GM23338 (cell line): ENCODE measurements around the gene TMTC4.

Experiments used
- JUNB ChIP-seq: IDR thresholded peaks from one replicate; pipeline ENCODE4 v1.6.1; 2016; ENCODE audit warnings: antibody characterized with exemption; ENCODE audit not compliant: unreplicated experiment
- ZNF331 ChIP-seq: fragments of 250-450 bp; sonication (Bioruptor Pico); IDR thresholded peaks from 2 replicates; pipeline ENCODE4 v1.5.0; 2020; ENCODE audit warnings: low read depth, mild to moderate bottlenecking, moderate library complexity
- TF ChIP-seq, protein P1 (sequence below), 2 experiments: fragments of 200-600 bp in 1 of 2; sonication (generic) in 1 of 2; conservative IDR thresholded peaks; 2 replicates each; pipeline versions ENCODE4 v1.5.1 to v1.6.1; 2016 to 2017; ENCODE audit warnings: antibody characterized with exemption in 2 of 2, low read depth in 2 of 2, mild to moderate bottlenecking in 2 of 2, moderate library complexity in 1 of 2
- TF ChIP-seq, protein P2 (sequence below): IDR thresholded peaks from one replicate; pipeline ENCODE4 v1.6.1; 2018; ENCODE audit warnings: antibody characterized with exemption; ENCODE audit not compliant: unreplicated experiment

DNA sequence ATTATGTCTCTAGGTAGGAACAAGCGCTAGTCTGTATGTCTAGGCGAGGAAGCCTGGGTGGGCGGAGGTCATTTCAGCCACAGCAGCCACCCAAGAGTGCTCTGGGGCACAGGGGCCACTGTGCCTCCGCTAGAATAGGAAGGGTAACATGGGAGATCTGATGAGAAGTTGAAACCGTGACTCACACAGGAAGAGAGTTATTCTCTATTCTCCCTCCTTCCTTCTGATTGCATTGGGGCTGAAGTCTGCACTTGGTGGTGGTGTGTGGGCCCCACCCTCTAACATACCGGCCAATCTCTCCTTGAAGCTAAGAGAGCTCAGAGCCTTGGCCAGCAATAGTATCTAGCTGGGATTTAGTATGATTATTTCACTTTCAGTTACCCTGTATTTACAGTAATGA is 65.7 kb downstream of the TMTC4 start:
- TF ChIP-seq JUNB (no peak), ZNF331 (CRISPR knock-in tag) (no peak)
- TF ChIP-seq, protein P1, sequence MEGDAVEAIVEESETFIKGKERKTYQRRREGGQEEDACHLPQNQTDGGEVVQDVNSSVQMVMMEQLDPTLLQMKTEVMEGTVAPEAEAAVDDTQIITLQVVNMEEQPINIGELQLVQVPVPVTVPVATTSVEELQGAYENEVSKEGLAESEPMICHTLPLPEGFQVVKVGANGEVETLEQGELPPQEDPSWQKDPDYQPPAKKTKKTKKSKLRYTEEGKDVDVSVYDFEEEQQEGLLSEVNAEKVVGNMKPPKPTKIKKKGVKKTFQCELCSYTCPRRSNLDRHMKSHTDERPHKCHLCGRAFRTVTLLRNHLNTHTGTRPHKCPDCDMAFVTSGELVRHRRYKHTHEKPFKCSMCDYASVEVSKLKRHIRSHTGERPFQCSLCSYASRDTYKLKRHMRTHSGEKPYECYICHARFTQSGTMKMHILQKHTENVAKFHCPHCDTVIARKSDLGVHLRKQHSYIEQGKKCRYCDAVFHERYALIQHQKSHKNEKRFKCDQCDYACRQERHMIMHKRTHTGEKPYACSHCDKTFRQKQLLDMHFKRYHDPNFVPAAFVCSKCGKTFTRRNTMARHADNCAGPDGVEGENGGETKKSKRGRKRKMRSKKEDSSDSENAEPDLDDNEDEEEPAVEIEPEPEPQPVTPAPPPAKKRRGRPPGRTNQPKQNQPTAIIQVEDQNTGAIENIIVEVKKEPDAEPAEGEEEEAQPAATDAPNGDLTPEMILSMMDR (conservative IDR thresholded peaks at IDR 0.05; ENCODE audit: low read depth in 2 of 2) = no peak
- TF ChIP-seq, protein P2, sequence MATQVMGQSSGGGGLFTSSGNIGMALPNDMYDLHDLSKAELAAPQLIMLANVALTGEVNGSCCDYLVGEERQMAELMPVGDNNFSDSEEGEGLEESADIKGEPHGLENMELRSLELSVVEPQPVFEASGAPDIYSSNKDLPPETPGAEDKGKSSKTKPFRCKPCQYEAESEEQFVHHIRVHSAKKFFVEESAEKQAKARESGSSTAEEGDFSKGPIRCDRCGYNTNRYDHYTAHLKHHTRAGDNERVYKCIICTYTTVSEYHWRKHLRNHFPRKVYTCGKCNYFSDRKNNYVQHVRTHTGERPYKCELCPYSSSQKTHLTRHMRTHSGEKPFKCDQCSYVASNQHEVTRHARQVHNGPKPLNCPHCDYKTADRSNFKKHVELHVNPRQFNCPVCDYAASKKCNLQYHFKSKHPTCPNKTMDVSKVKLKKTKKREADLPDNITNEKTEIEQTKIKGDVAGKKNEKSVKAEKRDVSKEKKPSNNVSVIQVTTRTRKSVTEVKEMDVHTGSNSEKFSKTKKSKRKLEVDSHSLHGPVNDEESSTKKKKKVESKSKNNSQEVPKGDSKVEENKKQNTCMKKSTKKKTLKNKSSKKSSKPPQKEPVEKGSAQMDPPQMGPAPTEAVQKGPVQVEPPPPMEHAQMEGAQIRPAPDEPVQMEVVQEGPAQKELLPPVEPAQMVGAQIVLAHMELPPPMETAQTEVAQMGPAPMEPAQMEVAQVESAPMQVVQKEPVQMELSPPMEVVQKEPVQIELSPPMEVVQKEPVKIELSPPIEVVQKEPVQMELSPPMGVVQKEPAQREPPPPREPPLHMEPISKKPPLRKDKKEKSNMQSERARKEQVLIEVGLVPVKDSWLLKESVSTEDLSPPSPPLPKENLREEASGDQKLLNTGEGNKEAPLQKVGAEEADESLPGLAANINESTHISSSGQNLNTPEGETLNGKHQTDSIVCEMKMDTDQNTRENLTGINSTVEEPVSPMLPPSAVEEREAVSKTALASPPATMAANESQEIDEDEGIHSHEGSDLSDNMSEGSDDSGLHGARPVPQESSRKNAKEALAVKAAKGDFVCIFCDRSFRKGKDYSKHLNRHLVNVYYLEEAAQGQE = no peak
